ENCODE data around the gene KY. TPM values are rescaled to one million over a fixed set of nuclear protein-coding genes. Genes with fewer than 3 reads are reported as not detected.

Gene KY
- polyA plus RNA-seq, 1 donor, result 3.1 TPM

DNA sequence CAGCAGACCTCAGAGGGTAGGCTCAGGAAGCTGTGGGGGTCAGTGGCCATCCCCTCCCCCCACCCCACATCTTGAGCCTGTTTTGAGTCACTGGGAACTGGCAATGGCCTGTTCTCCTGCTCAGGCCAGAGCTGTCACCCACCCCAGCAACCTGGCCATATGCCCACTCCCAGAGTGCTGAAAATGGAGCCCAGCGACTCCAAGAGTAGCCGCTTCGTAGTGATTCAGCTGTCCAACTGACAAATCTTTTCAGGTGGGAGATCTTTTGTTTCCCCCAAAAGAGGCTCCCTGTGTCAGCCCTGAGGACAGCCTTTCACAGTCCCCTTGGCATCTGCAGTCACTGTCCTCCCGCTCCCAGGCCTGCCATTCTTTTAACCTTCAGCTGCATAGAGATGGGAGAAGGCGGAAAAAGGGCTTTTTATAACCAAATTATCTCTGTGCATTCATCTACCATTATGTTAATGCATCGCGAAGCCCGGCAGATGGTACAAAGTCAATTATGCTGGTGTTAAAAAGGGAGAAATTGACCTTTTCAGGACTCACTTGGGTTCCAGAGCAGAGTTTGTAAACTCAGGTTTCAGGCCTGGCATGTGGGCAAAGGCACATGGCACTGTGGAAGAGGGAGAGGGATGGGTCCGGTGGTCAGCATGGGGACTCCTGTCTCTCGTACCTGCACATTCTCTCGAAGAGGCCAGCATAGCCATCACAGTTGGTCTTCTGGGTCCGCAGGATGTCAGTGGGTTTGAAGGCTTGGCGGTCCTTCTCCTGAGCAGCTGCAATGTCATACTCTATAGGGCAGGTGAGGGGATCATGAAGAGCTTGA, 32.1 kb downstream of the KY start:
- H3K36me3 ChIP-seq (ENCODE audit: control insufficient read depth, insufficient read depth, low read length), result no peaks in the 10 kb centered on the region
- no peak for DNase-seq
- H3K27ac ChIP-seq (ENCODE audit: low read length), result no peak overlapping the region
- H3K4me3 ChIP-seq (ENCODE audit: low read length), result no peak overlapping the region
- peaks cover 5% of the 10 kb centered on the region for H3K4me1 ChIP-seq (ENCODE audit: control insufficient read depth, insufficient read depth, low read length)
- no CpG with 5 or more reads among the region's 13 CpGs for WGBS (ENCODE audit: insufficient coverage, low lambda C conversion rate)
- H3K9me3 ChIP-seq (ENCODE audit: control insufficient read depth, low read depth, low read length), result no peaks in the 10 kb centered on the region
- no peaks in the 10 kb centered on the region for H3K27me3 ChIP-seq (ENCODE audit: control insufficient read depth, insufficient read depth, low read length)

- DNase-seq, result no peak
- no peaks in the 10 kb centered on the region for H3K36me3 ChIP-seq (ENCODE audit: control insufficient read depth, insufficient read depth, low read length)
- peaks cover under 1% of the 10 kb centered on the region for H3K4me1 ChIP-seq (ENCODE audit: control insufficient read depth, insufficient read depth, low read length)
- no peak overlapping the region for H3K4me3 ChIP-seq (ENCODE audit: low read length)
- no peak overlapping the region for H3K27ac ChIP-seq (ENCODE audit: low read length)
- 100% methylated on average over 1 of the region's 7 CpGs for WGBS (ENCODE audit: insufficient coverage, low lambda C conversion rate)
- no peaks in the 10 kb centered on the region for H3K9me3 ChIP-seq (ENCODE audit: control insufficient read depth, low read depth, low read length)
- no peaks in the 10 kb centered on the region for H3K27me3 ChIP-seq (ENCODE audit: control insufficient read depth, insufficient read depth, low read length)
Measured at GRCh38 chr3:134617608-134618477, 33.0 kb downstream of the KY start.

DNA sequence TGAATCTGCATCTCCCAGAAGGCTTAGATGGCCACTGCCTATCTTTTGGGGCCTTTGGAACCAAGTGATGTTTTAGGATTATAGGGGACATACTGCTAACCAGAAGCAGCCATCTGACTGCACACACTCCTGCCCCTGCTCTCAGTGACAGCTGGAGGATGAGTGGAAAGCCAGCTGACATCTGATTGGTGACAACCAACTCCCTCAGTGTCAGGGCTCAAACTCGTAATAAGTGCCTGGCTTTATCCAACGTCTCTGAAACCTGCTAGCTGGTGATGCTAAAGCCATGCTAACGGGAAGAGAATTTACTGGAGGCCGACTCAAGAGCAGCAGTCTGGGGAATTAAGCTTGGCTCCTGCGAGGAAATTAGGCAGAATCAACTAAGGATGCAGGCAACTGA, 35.1 kb downstream of the KY start:
- Histone ChIP-seq H3K9me3 (ENCODE audit: control insufficient read depth, low read depth, low read length) (no peaks in the 10 kb centered on the region), H3K4me3 (ENCODE audit: low read length) (no peak overlapping the region), H3K27me3 (ENCODE audit: control insufficient read depth, insufficient read depth, low read length) (no peaks in the 10 kb centered on the region), H3K36me3 (ENCODE audit: control insufficient read depth, insufficient read depth, low read length) (no peaks in the 10 kb centered on the region), H3K27ac (ENCODE audit: low read length) (no peak overlapping the region), H3K4me1 (ENCODE audit: control insufficient read depth, insufficient read depth, low read length) (no peaks in the 10 kb centered on the region)
- no CpG with 5 or more reads among the region's 5 CpGs for WGBS (ENCODE audit: insufficient coverage, low lambda C conversion rate)
- no peak for DNase-seq

GRCh38 chr3:134614955-134615354, 35.9 kb downstream of the KY start:
- no peaks in the 10 kb centered on the region for H3K36me3 ChIP-seq (ENCODE audit: control insufficient read depth, insufficient read depth, low read length)
- 60% methylated on average over 1 of the region's 4 CpGs for WGBS (ENCODE audit: insufficient coverage, low lambda C conversion rate)
- H3K4me1 ChIP-seq (ENCODE audit: control insufficient read depth, insufficient read depth, low read length), result no peaks in the 10 kb centered on the region
- H3K27me3 ChIP-seq (ENCODE audit: control insufficient read depth, insufficient read depth, low read length), result no peaks in the 10 kb centered on the region
- H3K9me3 ChIP-seq (ENCODE audit: control insufficient read depth, low read depth, low read length), result no peaks in the 10 kb centered on the region
- no peak overlapping the region for H3K27ac ChIP-seq (ENCODE audit: low read length)
- no peak for DNase-seq
- no peak overlapping the region for H3K4me3 ChIP-seq (ENCODE audit: low read length)

GRCh38 chr3:134613006-134613520, 37.8 kb downstream of the KY start:
- Histone ChIP-seq H3K27ac (ENCODE audit: low read length) (no peak overlapping the region), H3K36me3 (ENCODE audit: control insufficient read depth, insufficient read depth, low read length) (no peaks in the 10 kb centered on the region), H3K27me3 (ENCODE audit: control insufficient read depth, insufficient read depth, low read length) (no peaks in the 10 kb centered on the region), H3K4me3 (ENCODE audit: low read length) (no peak overlapping the region), H3K4me1 (ENCODE audit: control insufficient read depth, insufficient read depth, low read length) (no peaks in the 10 kb centered on the region), H3K9me3 (ENCODE audit: control insufficient read depth, low read depth, low read length) (no peaks in the 10 kb centered on the region)
- no CpG with 5 or more reads among the region's 6 CpGs for WGBS (ENCODE audit: insufficient coverage, low lambda C conversion rate)
- no peak for DNase-seq

- H3K9me3 ChIP-seq (ENCODE audit: control insufficient read depth, low read depth, low read length), result no peaks in the 10 kb centered on the region
- no CpG with 5 or more reads among the region's 2 CpGs for WGBS (ENCODE audit: insufficient coverage, low lambda C conversion rate)
- no peak overlapping the region for H3K4me3 ChIP-seq (ENCODE audit: low read length)
- H3K27me3 ChIP-seq (ENCODE audit: control insufficient read depth, insufficient read depth, low read length), result no peaks in the 10 kb centered on the region
- H3K27ac ChIP-seq (ENCODE audit: low read length), result no peak overlapping the region
- no peak for DNase-seq
- no peaks in the 10 kb centered on the region for H3K36me3 ChIP-seq (ENCODE audit: control insufficient read depth, insufficient read depth, low read length)
- no peaks in the 10 kb centered on the region for H3K4me1 ChIP-seq (ENCODE audit: control insufficient read depth, insufficient read depth, low read length)
Measured at GRCh38 chr3:134611516-134611915, 39.3 kb downstream of the KY start.

GRCh38 chr3:134610432-134611385, 40.1 kb downstream of the KY start:
- H3K27ac ChIP-seq (ENCODE audit: low read length), result no peak overlapping the region
- WGBS (ENCODE audit: insufficient coverage, low lambda C conversion rate), result no CpG with 5 or more reads among the region's 11 CpGs

GRCh38 chr3:134609821-134610431, 40.9 kb downstream of the KY start:
- H3K27ac ChIP-seq (ENCODE audit: low read length), result no peak overlapping the region
- no peaks in the 10 kb centered on the region for H3K4me1 ChIP-seq (ENCODE audit: control insufficient read depth, insufficient read depth, low read length)
- no CpG with 5 or more reads among the region's 10 CpGs for WGBS (ENCODE audit: insufficient coverage, low lambda C conversion rate)
- no peaks in the 10 kb centered on the region for H3K9me3 ChIP-seq (ENCODE audit: control insufficient read depth, low read depth, low read length)
- no peak overlapping the region for H3K4me3 ChIP-seq (ENCODE audit: low read length)
- H3K27me3 ChIP-seq (ENCODE audit: control insufficient read depth, insufficient read depth, low read length), result no peaks in the 10 kb centered on the region
- no peak for DNase-seq
- H3K36me3 ChIP-seq (ENCODE audit: control insufficient read depth, insufficient read depth, low read length), result no peaks in the 10 kb centered on the region

More at GRCh38 chr3:134610432-134611385, 40.1 kb downstream of the KY start:
- DNase-seq, result no peak
- Histone ChIP-seq H3K4me3 (ENCODE audit: low read length) (no peak overlapping the region), H3K9me3 (ENCODE audit: control insufficient read depth, low read depth, low read length) (no peaks in the 10 kb centered on the region), H3K4me1 (ENCODE audit: control insufficient read depth, insufficient read depth, low read length) (no peaks in the 10 kb centered on the region), H3K36me3 (ENCODE audit: control insufficient read depth, insufficient read depth, low read length) (no peaks in the 10 kb centered on the region), H3K27me3 (ENCODE audit: control insufficient read depth, insufficient read depth, low read length) (no peaks in the 10 kb centered on the region)

GRCh38 chr3:134608771-134609435, 41.9 kb downstream of the KY start:
- no CpG with 5 or more reads among the region's 10 CpGs for WGBS (ENCODE audit: insufficient coverage, low lambda C conversion rate)
- H3K9me3 ChIP-seq (ENCODE audit: control insufficient read depth, low read depth, low read length), result no peaks in the 10 kb centered on the region
- H3K27me3 ChIP-seq (ENCODE audit: control insufficient read depth, insufficient read depth, low read length), result no peaks in the 10 kb centered on the region
- no peaks in the 10 kb centered on the region for H3K36me3 ChIP-seq (ENCODE audit: control insufficient read depth, insufficient read depth, low read length)
- H3K4me1 ChIP-seq (ENCODE audit: control insufficient read depth, insufficient read depth, low read length), result no peaks in the 10 kb centered on the region
- no peak for DNase-seq
- no peak overlapping the region for H3K27ac ChIP-seq (ENCODE audit: low read length)
- H3K4me3 ChIP-seq (ENCODE audit: low read length), result no peak overlapping the region
